GM21619 (cell line): Measurements from ENCODE around the gene DLG2.

Experiments used
- ATAC-seq: cut with Tn5 transposase; IDR thresholded peaks from one replicate; pipeline ENCODE4 v1.9.1; 2021; ENCODE audit not compliant: unreplicated experiment

The DLG2 gene

GRCh38 chr11:84414920-84415319, 1212.2 kb downstream of the DLG2 start:
- ATAC-seq = no peak

GRCh38 chr11:84413549-84413948, 1213.6 kb downstream of the DLG2 start:
- no peak for ATAC-seq

DNA sequence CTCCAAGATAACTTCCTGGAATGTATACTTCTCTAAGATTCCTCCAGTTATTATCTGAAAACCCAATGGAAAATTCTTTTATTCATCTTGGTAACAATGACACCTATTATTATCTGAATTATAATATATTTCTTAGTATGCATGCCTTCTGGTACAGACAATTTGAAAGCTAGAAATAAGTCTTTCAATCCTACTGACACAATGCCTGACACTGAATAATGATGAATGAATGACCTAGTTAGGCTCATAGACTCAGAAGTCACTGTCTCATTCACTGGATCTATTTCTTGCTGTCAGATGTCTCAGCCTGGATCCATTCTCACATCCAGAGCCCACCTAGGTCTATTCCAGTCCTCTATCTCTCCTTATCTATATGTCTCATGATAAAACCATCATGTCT, 1214.3 kb downstream of the DLG2 start:
- no peak for ATAC-seq

GRCh38 chr11:84408946-84409411, 1218.2 kb downstream of the DLG2 start:
- no peak for ATAC-seq

GRCh38 chr11:84407091-84407490, 1220.1 kb downstream of the DLG2 start:
- ATAC-seq = no peak

DNA sequence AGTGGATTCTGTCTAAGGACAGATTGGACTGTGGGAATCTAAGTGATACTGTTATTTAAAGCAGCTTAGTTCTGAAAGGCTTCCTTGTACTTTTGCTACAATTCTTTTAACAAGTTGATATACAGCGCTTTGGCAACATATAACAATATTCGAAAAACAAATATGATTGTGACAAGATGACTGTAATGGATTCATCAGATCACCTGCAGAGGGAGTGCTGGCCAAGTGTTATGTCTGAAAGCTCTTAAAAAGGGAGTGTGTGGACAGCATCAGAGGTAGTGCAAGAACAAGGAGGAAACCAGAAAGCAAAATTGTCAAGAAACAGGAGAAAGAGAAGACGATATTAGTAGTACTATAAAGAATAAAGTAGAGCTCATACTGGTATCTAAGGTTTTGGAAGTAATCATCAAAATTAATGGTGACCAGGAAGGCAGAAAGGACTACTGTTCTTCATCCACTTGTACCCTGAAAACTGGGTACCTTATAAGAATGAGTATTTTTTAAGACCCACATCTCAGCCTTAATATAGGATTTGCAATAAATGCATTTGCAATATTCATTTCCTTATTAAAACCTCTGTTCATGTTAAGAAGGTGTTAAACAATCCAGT, 1229.0 kb downstream of the DLG2 start:
- ATAC-seq = no peak

GRCh38 chr11:84396521-84396920, 1230.6 kb downstream of the DLG2 start:
- ATAC-seq = no peak

DNA sequence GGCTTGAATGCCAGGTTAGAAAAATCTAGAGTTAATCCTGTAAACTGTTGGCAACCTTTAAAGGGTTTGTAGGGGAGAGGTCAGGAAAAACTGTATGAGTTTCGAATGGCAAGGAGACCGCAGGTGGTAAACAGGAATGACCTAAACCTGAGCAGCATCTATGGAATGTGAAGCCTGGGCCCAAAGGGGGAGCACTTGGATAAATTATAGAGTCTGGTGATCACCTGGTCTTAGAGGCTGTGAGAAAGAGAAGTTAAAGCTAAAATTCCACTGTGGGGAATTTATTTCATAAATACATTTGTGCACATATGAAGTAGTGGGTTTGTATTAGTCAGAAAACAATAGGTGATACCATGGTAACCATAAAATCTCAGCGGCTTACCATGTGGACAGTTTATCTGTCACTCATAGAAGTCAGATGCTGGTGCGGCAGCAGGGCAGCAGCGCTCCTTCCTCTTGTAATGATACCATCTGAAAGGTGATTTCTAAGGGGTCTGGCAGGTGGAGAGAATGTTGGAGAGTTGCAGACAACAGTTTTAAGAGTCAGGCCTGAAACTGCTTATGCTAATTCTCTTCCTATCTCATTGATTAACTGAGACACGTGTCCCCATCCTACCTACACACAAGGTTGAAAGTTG, 1236.6 kb downstream of the DLG2 start:
- no peak for ATAC-seq

DNA sequence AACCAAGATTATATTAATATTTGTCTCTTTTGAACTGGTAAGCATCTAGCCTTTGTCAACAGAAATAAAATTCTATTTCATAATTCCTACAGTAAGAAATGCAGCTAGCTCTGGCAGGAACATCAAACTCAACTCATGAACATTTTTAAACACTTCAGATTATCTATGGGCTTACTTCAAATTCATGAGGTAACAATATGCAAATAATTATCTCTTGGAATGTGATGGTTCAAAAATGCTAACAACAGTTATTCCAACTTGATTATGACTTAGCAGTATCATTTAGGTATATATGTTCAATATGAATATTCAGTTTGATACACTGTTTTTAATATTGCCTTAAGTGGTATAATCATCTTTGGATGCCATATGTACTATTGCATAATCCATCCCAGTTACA, 1237.4 kb downstream of the DLG2 start:
- ATAC-seq = no peak

GRCh38 chr11:84384731-84385130, 1242.4 kb downstream of the DLG2 start:
- peak; percentile 97 for ATAC-seq

DNA sequence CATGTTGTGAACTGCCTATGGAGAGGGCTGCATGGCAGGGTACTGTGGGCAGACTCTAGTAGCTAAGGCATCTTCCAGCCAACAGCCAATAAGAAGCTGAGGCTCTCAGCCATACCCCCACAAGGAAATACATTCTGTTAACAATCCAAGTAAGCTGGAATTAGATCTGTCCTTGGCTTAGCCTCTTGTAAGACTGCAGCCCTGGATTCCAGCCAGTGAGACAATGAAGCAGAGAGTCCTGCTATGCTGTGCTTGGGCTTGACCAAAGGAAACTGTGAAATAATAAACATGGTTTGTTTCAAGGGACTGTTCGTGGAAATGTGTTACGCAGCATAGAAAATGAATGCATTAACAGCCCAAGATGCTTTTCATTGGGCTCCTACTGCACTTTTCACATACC, 1243.6 kb downstream of the DLG2 start:
- no peak for ATAC-seq

DNA sequence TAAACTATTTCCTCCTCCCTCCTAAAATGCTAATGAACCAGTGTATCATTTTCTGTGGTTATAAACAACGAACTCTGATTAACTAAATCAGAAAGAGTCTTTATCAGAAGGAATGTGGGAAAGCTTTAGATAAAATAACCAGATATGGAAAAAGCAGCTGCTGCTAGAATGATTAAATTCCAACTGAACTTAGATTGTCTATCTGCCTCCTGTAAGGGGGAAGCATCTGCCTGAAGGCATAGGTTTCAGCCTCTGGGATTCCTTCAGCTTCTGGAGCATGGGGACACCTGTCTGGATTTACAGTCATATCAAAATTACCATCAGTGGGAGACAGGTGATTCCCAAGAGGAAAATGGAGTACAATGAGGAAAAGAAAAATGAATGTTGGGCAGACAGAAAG, 1245.5 kb downstream of the DLG2 start:
- no peak for ATAC-seq

DNA sequence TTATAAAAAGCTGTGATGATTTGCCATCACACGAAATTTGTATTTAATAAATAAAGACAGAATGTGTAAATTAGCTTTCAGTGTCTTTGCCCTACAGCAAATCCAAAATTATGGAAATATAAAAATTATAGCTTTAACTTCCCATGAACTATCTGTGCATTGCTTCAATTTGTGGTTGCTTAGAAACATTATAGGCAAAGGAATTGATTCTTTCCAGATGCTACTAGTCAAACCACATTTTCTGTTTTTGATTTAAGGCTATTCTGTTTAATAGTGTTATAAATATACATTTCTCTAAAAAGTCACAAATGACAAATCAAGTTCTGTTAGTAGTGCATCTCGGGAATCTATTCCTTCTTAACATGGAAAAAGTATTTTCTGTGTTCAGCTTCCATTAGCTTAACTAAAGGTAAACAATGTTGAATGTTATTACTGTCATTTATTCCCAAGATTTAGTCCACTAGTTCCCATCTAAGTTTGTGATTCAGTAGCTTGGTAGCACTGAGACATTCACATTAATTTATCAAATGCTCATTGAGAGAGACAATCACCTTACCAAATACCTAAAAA, 1254.7 kb downstream of the DLG2 start:
- ATAC-seq = no peak

DNA sequence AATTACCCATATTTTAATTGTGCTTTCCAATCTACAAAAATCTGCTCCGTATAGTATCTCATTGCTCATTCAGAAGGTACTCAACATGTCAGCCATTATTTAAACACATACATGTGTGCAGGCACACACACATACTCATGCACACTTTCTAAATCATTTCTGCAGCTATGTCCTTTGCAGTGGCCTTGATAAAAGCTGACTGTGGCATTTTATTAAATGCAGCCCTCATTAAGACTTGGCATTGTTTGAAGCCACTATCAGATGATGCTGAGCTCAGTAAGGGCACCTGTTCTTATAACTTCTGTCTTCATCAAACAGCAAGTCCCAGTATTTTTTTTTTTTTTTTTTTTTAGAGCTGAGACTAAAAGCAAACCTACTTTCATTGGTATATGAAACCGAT, 1269.1 kb downstream of the DLG2 start:
- no peak for ATAC-seq

DNA sequence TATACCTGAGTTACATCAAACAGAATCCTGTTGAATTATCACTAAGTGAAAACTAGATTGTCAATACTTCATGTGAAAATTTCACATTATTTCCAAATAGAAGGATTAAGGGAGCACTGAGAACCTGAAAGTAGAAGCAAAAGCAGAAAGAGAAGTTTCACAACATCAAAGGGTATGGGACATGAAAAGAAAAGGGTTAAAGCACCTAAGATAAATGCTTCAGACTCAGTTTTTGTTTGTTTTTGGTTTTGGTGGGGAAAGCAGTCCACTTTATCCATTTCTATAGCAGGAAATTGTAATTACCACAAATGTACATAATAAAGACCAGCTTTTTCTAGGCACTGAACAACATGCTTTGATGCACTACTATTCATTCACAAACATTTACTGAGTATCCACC, 1271.2 kb downstream of the DLG2 start:
- no peak for ATAC-seq

DNA sequence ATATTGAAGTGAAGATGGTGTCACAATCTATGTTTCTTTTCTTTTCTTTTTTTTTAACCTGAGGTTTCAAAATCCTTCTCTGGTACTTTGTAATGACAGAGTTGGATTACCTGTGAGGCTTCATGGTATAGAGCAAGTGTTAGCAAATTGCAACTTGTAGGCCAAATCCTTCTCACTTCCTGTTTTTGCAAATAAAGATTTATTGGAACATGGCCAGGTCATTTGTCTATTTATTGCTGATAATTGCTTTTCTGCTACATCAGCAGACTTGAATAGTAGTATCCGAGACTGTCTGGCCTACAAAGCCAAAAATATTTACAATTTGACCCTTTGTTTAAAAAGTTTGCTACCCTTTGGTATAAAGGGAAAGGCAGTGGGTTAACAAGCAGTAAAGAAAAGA, 1281.5 kb downstream of the DLG2 start:
- ATAC-seq = no peak

DNA sequence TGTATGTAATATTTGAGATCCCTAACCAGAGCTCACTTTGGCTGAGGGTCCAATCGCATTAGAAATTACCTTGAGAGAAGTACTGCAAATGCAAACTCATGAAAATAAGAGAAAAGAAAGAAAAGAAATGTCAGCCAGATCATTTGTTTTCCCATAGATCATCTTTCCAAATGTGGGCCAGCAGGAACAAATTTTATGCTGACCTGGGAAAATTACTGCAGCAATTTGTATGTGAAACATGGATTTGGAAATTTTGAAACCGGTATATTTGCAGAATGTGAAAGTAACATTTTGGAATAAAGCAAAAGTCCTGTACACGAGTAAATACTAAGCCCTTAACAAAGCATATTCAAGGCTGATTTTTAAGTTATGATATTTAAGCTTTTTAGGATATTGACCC, 1282.1 kb downstream of the DLG2 start:
- no peak for ATAC-seq

DNA sequence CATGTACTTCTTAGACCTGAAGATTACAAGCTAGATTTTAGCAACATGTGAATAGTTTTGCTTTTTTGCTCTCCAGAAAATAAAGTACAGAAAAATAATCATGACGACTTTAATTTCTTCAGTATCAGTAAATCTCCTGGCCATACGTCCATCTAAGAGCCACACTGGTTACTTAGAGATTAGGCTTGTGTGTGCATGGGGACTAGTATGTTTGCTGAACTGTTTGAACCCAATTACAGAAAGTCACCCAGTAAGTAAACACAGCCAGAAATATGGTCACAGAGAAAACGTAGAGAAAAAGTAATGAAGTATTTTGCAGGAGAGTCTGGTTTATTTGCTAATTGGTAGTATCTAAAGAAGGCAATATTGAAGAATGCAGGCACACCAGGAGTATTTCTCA, 1287.3 kb downstream of the DLG2 start:
- ATAC-seq = no peak

DNA sequence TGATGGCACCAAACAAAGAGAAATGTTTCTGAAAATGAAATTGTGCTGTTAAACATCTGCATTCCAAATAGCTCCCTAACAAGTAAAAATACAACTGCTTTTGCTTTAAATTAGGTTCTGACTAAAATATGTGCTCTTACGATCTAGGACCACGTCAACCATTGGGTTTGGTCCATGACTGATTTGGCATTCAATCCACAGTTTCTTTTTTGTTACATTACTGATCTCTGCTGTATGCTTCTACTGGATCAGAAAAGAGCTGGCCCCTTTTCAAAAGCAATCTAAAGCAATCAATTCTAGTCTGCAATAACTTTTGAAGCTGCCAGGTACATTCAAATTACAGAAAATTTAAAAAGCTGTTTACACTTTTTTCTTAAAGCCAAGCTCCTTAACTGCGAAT, 1293.9 kb downstream of the DLG2 start:
- no peak for ATAC-seq

DNA sequence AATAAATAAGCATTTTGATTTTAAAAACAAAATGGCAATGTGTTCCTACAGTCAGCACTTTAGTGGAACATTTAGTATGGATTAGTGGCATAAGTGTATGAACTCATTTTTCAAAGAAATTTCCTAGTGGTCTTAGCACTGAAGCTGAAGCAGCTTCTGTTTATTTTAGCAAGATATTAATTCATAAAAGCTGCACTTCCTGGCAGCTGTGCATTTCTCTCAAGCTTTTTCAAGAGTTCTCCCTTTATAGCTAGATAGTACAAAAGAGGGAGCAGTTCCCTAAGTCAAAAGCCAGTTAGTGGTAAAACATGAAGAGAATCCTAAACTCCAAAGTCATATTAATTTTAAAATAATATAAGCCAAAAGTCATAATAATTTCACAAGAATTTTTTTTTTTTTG, 1304.9 kb downstream of the DLG2 start:
- ATAC-seq = no peak

- ATAC-seq = no peak
These were observed 1307.3 kb downstream of the DLG2 start for GRCh38 chr11:84319863-84320262.

- no peak for ATAC-seq
These were observed 1310.1 kb downstream of the DLG2 start for GRCh38 chr11:84316866-84317555.
